Inflammatory macrophage (primary cell): ENCODE measurements around the gene CFAP126.
A peak's percentile ranks its signal among the peaks of the same experiment; 100 is the strongest.
"Not testable (repeated sequence)": the region's sequence is repeated elsewhere in the genome, so short reads cannot be mapped to it uniquely, and the experiment has no call there.

Experiments used
- DNase-seq, 2 donors: peaks; one replicate each; pipeline ENCODE4 v3.0.0-alpha.2; 2020 to 2022
- total RNA-seq, 18 experiments: gene quantifications; one replicate each; lab custom pipeline; 2026; ENCODE audit warnings: mixed read lengths in 6 of 18, inconsistent platforms in 2 of 18; lab: John Stamatoyannopoulos, UW

Gene CFAP126
- total RNA-seq: 0 to 0.39 (median 0.02) reads per million in 18 experiments

GRCh38 chr1:161367684-161368400, at the start of gene CFAP126:
TSS of gene CFAP126 (minus strand) at chr1:161367876. CDS start at chr1:161367868, 8 bp downstream.
- peak; percentile 61 to 65 for DNase-seq

GRCh38 chr1:161413050-161413449, 45.4 kb upstream of the CFAP126 start:
- not testable (repeated sequence) for DNase-seq

GRCh38 chr1:161410636-161410970, 42.9 kb upstream of the CFAP126 start:
- DNase-seq: not testable (repeated sequence)

- DNase-seq: not testable (repeated sequence)
Observed at GRCh38 chr1:161409848-161410635, 42.4 kb upstream of the CFAP126 start.

- no peak for DNase-seq
Observed at GRCh38 chr1:161408429-161409052, 40.9 kb upstream of the CFAP126 start.

- no peak for DNase-seq
Observed at GRCh38 chr1:161407451-161407985, 39.8 kb upstream of the CFAP126 start.

GRCh38 chr1:161406551-161406950, 38.9 kb upstream of the CFAP126 start:
- not testable (repeated sequence) for DNase-seq

- no peak for DNase-seq
Observed at GRCh38 chr1:161404051-161404597, 36.4 kb upstream of the CFAP126 start.

- no peak for DNase-seq
Observed at GRCh38 chr1:161402446-161402845, 34.8 kb upstream of the CFAP126 start.

GRCh38 chr1:161399257-161399998, 31.8 kb upstream of the CFAP126 start:
- DNase-seq: peak; percentile 91 to 96

- DNase-seq: no peak
Observed at GRCh38 chr1:161398900-161399256, 31.2 kb upstream of the CFAP126 start.

GRCh38 chr1:161397038-161397437, 29.4 kb upstream of the CFAP126 start:
- not testable (repeated sequence) for DNase-seq

GRCh38 chr1:161393151-161393550, 25.5 kb upstream of the CFAP126 start:
- DNase-seq: peak; percentile 25 to 47

GRCh38 chr1:161391611-161392010, 23.9 kb upstream of the CFAP126 start:
- DNase-seq: no peak

- DNase-seq: not testable (repeated sequence)
Observed at GRCh38 chr1:161391136-161391535, 23.5 kb upstream of the CFAP126 start.

GRCh38 chr1:161390559-161390858, 22.8 kb upstream of the CFAP126 start:
- DNase-seq: no peak

GRCh38 chr1:161389691-161390558, 22.2 kb upstream of the CFAP126 start:
- peak; percentile 97 to 98 for DNase-seq

GRCh38 chr1:161389158-161389557, 21.5 kb upstream of the CFAP126 start:
- not testable (repeated sequence) for DNase-seq

- DNase-seq: no peak
Observed at GRCh38 chr1:161388639-161389038, 21.0 kb upstream of the CFAP126 start.

- peak; percentile 40 to 76 for DNase-seq
Observed at GRCh38 chr1:161382214-161383019, 14.7 kb upstream of the CFAP126 start.
